ENCODE data around the gene G6PC3.

DNA sequence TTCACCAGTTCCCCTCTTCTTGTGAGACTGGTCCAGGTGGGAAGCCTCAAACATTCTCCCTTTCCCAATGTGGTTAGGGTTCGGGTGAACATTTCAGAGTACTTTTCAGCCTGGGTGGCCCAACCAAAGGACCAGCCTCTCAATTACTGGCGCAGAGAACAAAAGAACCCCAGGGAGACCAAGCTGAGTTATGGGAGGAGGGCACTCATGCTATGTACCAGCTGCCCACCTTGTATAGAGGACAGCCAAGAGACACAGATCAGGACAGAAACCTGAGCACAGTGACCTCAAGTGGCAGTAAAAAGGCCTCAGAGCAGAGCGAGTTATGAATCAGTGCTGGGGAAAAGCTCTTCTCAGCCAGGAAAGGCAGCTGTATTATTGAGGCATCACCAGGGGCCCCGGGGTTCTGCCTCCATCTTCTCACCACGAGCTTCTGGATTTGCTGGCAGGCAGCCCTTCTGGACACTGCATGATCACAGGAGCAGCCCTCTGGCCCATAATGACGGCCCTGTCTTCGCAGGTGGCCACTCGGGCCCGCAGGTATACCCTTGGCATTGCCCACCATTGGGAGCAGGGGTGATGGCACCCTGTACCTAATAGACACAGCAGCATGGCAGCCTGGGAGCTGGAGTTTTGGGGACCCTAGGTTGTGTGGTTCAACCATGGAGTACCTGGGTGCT, 3.8 kb downstream of the G6PC3 start:
- TF ChIP-seq, protein P1, sequence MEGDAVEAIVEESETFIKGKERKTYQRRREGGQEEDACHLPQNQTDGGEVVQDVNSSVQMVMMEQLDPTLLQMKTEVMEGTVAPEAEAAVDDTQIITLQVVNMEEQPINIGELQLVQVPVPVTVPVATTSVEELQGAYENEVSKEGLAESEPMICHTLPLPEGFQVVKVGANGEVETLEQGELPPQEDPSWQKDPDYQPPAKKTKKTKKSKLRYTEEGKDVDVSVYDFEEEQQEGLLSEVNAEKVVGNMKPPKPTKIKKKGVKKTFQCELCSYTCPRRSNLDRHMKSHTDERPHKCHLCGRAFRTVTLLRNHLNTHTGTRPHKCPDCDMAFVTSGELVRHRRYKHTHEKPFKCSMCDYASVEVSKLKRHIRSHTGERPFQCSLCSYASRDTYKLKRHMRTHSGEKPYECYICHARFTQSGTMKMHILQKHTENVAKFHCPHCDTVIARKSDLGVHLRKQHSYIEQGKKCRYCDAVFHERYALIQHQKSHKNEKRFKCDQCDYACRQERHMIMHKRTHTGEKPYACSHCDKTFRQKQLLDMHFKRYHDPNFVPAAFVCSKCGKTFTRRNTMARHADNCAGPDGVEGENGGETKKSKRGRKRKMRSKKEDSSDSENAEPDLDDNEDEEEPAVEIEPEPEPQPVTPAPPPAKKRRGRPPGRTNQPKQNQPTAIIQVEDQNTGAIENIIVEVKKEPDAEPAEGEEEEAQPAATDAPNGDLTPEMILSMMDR (IDR thresholded peaks at IDR 0.05): no peak
- TF ChIP-seq EP300 (IDR thresholded peaks at IDR 0.05): no peak
- TF ChIP-seq POLR2A (IDR thresholded peaks at IDR 0.05): no peak

Data from ovary (tissue), 3 donors.